Activated naive CD4-positive, alpha-beta T cell treated with anti-CD3 and anti-CD28 coated beads, Interleukin-2, amount 50 U/mL, for 72 hours (primary cell): ENCODE results near the gene MYBBP1A. TPM values are rescaled to one million over a fixed set of nuclear protein-coding genes. Genes with fewer than 3 reads are reported as not detected.

Source experiments
- ATAC-seq, 2 donors: fragments of 150-1000 bp; cut with Tn5 transposase; 2 replicates each; pipeline ENCODE4 v1.10.0; 2021; ENCODE audit warnings: mild to moderate bottlenecking in 2 of 2, moderate library complexity in 2 of 2
- DNase-seq, 2 donors: peaks; one replicate each; pipeline ENCODE4 v3.0.0; 2021 to 2022; ENCODE audit warnings: low spot score in 2 of 2
- H3K27ac Mint-ChIP-seq, 2 donors: one replicate each; pipeline ENCODE4 v1.8.0; 2022; ENCODE audit warnings: mild to moderate bottlenecking in 2 of 2, mixed read lengths in 2 of 2
- H3K36me3 Mint-ChIP-seq, 2 donors: one replicate each; pipeline ENCODE4 v1.8.0; 2022; ENCODE audit warnings: mixed read lengths in 2 of 2
- H3K9me3 Mint-ChIP-seq, 2 donors: one replicate each; pipeline ENCODE4 v1.8.0; 2022; ENCODE audit warnings: mixed read lengths in 2 of 2
- total RNA-seq, 2 donors: library from RNA; stranded (reverse); gene quantifications; one replicate each; pipeline ENCODE4 v1.2.3, GENCODE V29; 2022

Gene MYBBP1A
- total RNA-seq, 2 donors from 2014 or later = 62.3 to 71.3 TPM

DNA sequence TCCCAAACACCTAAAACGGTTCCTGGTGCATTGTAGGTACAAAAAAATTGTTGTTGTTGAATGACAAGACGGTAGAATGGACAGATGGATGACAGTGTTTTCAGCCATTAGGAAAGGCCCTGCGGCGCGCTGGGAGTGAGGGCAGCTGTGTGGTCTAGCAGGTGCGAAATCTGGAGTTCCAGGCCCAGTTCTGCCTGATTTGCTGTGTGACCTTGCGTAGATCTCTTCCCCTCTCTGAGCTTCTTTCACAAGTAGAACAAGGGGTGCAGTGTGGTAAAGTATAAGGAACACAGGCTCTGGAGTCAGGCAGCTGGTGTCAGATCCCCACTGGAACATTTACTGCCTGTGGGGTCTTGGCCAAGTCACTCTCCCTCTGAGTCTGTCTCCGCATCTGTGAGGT, 31.2 kb downstream of the MYBBP1A start:
- no peak for ATAC-seq
- Mint-ChIP-seq H3K27ac (no peak overlapping the region), H3K9me3 (no peaks in the 10 kb centered on the region), H3K36me3 (no peaks in the 10 kb centered on the region)
- no peak for DNase-seq

DNA sequence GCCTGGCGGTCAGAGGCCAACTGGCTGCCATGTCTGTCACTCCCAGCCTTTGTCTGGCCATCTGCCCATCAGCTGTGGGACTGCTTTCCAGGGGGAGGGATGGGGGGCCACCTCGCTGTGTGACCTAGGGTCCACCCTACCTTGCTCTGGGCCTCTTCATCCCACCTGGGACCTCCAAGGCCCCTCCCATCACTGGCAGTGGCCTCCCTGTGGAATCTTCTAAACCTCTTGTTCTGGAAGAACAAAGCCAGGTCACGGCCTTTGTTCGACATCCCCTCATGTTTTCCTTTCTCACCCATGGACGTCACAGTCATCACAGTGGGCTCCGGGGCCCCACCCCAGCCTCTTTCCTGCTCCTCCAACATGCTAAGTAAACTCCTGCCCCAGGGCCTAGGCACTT, 32.5 kb downstream of the MYBBP1A start:
- Mint-ChIP-seq H3K36me3 (no peaks in the 10 kb centered on the region), H3K27ac (no peak overlapping the region), H3K9me3 (no peaks in the 10 kb centered on the region)
- no peak for ATAC-seq
- no peak for DNase-seq

DNA sequence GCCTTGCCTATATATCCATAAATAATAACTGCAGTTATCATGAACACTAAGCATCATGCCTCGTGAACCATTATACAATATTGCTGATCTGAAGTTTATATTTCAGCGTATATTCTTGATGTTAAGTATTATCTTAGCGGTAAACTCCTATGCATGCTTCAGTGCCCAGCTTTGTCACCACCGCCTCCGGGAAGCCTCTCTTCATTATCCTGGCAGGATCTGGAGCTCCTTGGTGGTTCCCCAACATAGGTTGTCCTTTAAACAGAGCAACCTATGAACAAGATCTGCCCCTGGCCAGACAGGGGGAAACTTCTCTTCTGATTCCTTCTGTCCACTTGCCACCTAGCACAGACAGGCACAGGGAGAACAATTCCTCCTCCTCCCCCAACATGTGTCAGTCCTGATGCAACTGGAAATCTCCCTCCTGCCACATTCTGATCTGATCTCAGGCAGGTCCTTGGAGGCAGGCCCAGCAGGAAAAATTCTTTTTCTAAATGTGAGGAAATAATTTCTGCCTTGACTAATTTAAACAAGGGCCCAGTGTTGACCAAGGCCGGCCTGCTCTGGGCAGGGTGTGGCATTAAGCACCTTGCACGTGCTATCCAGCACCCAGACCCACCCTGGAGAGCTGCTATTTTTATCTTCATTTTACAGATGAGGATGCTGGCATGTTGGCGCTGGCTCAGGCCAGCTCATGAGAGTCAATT, 34.1 kb downstream of the MYBBP1A start:
- H3K27ac Mint-ChIP-seq = peak overlapping the region in 1 of 2 donors; percentile 65

DNA sequence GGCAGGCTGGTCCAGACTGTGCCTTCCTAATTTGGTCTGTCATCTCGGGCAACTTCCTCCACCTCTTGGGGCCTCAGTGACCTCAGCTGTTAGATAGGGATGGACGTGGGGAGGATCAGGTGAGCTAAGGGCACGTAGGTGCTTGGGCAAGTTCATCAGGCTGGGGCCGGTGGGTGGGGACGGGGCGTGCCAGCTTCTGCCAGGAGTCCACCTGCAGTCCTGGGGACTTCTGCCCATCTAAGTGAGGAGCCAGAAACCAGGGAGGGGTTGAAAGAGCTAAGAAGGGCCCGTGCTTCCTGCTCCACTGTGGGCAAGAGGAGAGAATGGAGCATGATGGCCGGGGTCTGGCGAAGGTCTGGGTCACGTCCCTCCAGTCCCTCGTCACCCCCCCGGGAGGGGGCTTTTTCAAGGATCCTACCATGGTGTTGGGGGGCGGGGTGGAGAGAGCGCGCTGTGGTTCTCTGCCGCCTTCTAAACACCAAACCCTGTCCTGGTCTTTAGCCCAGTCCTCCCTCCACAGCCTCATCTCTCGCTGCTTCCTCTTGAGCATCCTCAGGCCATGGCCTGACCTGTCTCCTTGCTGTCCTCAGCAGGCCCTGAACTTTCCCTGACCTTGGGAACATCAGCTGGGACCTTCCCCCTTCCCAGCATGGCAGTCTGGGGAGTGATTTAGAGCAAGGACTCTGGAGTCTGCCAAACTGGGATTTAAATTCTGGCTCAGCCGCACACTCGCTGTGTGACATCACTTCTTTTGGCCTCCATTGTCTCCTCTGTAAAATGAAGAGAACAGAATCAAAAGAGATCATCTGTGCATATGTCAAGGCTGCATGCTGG, 34.9 kb downstream of the MYBBP1A start:
- H3K9me3 Mint-ChIP-seq = no peaks in the 10 kb centered on the region
- H3K27ac Mint-ChIP-seq = peak overlapping the region in 1 of 2 donors; percentile 50
- no peaks in the 10 kb centered on the region for H3K36me3 Mint-ChIP-seq
- ATAC-seq (no peak), DNase-seq (no peak)

More for the DNA sequence above, 34.1 kb downstream of the MYBBP1A start:
- H3K36me3 Mint-ChIP-seq = no peaks in the 10 kb centered on the region
- DNase-seq = no peak
- H3K9me3 Mint-ChIP-seq = no peaks in the 10 kb centered on the region
- ATAC-seq = no peak

DNA sequence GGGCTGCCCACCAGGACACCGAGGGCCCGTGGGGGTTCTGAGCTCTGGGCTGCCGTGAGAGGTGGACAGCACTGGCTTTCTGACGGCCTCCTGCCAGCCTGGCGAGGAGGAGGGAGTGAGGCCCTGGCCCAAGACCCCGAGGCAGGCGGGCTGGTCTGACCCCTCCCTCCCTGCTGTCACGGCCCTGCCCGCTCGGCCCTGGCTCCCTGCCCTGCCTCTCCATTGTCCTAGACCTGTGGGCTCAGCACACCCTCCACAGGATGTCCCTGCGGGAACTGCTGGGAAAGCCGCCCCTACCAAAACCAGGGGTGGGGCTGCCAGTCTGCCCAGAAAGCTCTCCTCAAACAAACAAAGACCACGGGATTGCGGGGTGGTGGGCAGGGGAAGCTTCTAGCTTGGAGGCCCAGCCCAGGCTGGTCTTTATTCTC, 35.8 kb downstream of the MYBBP1A start:
- no peak for ATAC-seq
- H3K27ac Mint-ChIP-seq = no peak overlapping the region
- no peaks in the 10 kb centered on the region for H3K9me3 Mint-ChIP-seq
- H3K36me3 Mint-ChIP-seq = no peaks in the 10 kb centered on the region
- no peak for DNase-seq

DNA sequence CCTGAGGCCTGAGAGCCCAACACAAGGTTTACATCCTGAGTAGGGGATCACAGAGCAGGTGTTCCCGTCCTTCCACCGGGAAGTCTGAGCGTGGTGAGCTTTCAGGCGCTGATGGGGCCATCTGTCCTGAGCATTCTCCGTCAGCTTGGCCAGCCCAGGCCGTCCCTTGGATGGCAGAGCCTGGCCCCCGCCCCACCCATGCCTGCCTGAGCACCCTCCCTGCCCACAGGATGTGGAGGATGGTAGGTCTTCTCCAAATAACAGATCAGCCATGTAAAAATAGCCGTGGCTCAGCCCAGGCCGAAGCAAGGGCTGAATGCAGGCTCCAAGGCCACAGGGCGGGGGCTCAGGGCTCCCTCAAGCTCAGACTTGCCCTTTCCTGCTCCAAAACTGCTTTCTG, 36.3 kb downstream of the MYBBP1A start:
- ATAC-seq (no peak), DNase-seq (no peak)
- no peaks in the 10 kb centered on the region for H3K36me3 Mint-ChIP-seq

DNA sequence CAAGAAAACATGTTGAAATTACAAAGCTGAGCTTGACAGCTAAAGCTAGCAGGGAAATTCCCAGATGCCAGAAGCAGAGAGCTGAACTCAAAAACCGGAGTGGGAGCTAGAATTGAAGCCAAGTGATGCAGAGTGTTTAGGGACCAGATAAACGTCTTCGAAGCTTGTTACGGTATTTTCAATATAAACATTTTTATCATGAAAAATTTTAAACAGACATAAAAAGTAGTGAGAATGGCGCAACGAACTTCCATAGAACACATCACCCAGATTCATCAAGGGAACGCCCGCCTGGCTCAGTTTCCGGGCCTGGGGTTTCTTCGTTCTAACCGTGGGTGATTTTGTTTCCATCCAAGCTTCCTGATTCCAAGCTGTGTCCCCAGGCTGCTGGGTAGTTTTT, 38.4 kb downstream of the MYBBP1A start:
- Mint-ChIP-seq H3K27ac (no peak overlapping the region), H3K36me3 (no peaks in the 10 kb centered on the region), H3K9me3 (no peaks in the 10 kb centered on the region)
- ATAC-seq (no peak), DNase-seq (no peak)

More for the DNA sequence above, 36.3 kb downstream of the MYBBP1A start:
- Mint-ChIP-seq H3K27ac (no peak overlapping the region), H3K9me3 (no peaks in the 10 kb centered on the region)

DNA sequence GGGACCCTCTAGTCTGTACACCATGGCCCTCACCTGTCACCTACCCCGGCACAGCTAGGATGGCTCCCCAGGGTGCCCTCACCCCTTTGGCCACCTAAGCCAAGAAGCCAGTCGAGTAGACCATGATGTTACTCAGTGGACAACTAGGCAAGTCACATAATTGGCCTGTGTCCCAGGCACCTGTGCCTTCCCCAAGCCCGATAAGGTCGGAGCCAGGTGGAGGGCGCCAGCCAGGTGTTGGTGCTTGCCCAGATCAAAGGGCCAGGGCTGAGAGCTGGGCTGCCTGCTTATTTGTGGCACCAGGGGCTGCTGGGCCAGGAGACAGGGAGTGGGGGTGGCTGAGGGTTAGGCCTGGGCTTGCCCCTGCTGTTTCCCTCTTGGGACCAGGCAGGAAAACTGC, 39.7 kb downstream of the MYBBP1A start:
- no peak for DNase-seq
- Mint-ChIP-seq H3K27ac (no peak overlapping the region), H3K36me3 (no peaks in the 10 kb centered on the region), H3K9me3 (no peaks in the 10 kb centered on the region)
- no peak for ATAC-seq

DNA sequence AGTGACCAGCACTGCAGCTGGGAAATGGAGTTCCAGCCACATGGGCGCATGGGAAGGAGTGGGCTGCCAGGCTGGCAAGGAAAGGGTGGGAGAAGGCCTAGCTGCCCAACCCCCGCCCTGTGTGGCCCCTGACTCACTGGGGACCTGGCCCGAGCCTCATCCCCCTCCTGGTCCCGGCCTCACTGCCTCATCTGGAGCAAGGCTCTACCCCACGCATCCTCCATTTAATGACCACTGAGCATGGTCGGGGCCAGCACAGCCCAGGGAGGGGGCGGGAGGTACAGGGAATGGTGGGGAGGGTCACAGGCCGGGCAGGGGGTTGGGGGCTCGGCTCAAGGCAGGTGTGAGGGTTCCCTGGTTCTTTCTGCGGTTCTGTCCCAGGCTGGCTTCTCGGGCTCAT, 40.4 kb downstream of the MYBBP1A start:
- Mint-ChIP-seq H3K9me3 (no peaks in the 10 kb centered on the region), H3K36me3 (no peaks in the 10 kb centered on the region), H3K27ac (no peak overlapping the region)
- DNase-seq (no peak), ATAC-seq (no peak)

DNA sequence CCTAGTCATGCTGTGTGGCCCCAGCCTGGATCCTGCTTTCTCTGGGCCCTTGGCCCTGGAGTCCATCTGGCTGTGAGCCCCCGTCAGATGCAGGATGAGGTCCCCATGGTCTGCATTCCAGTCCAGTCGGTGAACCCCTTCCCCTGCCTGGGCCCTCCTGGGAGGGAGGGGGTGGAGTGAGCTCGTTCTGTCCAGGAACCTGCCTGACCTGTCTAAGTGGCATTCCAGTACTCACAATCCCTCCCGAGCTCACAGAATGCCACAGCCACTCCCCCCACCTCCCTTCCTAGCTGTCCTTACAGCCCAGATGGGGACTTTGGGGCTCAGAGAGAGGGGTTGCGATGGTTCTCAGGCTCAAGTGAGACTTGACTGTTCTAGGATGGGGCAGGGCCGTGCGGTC, 41.0 kb downstream of the MYBBP1A start:
- DNase-seq (no peak), ATAC-seq (no peak)
- H3K27ac Mint-ChIP-seq = no peak overlapping the region
- H3K36me3 Mint-ChIP-seq = no peaks in the 10 kb centered on the region
- no peaks in the 10 kb centered on the region for H3K9me3 Mint-ChIP-seq

DNA sequence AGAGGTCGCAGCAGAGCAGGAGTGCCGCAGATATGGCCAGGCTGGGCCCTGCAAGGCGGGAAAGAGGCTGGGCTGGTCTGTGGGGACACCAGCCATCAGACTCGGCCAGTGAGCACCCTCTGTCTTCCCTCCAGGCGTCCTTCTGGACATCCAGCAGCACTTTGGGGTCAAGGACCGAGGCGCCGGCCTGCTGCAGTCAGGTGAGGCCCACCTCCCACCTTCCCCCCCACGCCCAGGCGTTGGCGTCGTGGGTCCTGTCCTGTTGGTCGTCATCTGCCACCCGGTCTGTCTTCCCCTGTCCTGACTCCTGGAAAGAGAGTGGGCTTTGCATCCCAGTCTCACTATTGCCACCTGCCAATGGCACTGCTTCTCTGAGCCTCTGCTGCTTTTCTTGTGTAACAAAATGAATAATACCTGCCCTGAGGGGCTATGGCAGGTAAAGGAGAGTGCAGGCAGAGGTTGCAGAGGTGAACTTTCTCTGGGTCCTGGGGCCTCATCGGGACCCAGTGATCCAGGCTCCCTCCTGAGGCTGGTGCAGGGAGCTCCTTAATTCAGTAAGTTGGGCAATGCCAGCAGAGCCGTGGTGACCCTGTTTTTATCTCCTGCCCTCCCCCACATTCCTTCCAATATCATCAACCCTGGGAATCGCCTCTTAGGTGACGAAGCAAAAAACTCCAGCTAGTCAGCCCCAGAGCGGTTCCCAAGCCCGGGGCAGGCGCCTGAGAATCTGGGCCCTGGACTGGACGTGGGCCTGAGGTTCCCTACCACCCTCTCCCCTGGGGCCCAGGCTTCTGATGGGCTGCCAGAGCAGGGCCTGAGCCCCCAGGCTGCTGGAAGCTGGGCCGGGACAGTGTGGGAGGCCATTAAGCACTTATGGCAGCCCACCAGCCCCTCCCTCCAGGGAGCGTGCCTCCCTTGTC, 41.8 kb downstream of the MYBBP1A start:
- Mint-ChIP-seq H3K36me3 (no peaks in the 10 kb centered on the region), H3K27ac (no peak overlapping the region), H3K9me3 (no peaks in the 10 kb centered on the region)
- DNase-seq (no peak), ATAC-seq (no peak)

DNA sequence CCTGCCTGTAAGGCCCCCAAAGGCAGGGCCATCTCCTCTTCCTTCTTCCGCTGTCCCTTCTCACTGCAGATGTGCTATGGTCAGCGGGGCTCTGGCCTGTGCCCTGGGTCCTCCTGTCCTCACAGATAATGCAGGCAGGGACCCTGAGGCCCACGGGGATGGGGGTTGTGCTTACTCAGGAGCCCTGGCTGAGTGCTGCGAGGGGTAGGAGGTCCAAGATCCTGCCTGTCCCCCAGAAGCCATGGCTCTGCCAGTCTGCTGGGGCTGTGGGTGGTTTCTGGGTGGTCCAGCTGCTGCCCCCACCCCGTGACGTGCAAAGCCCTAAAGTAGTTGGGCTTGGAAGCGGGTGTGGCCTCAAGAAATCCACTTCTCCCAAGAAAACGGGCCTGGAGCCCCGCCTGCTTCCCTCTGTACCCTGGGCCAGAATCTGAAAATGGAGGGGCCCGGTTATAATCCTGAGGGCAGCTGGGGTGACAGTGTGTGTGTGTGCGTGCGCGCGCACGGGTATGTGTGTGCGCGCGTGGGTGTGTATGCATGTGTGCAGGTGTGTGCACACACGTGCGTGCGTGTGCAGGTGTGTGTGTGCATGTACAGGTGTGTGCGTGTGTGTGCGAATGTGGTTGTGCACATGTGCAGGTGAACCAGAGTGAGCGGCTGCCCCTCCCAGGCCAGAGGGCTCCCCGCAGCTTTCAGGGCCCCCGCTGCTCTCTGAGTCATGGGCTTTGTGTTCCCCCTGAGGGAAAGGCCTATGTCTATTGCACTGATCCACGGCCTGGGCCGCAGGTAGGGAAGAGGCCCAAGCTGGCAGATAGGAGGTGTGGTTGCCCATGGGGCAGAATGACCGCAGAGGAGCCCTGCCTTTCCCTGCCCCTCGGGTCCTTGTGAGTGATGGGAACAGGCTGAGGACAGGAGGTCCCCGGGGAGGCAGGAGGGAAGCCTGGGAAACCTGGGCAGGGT, 42.8 kb downstream of the MYBBP1A start:
- Mint-ChIP-seq H3K36me3 (no peaks in the 10 kb centered on the region), H3K9me3 (no peaks in the 10 kb centered on the region), H3K27ac (peak overlapping the region in 1 of 2 donors; percentile 55)
- ATAC-seq = no peak
- DNase-seq = no peak

DNA sequence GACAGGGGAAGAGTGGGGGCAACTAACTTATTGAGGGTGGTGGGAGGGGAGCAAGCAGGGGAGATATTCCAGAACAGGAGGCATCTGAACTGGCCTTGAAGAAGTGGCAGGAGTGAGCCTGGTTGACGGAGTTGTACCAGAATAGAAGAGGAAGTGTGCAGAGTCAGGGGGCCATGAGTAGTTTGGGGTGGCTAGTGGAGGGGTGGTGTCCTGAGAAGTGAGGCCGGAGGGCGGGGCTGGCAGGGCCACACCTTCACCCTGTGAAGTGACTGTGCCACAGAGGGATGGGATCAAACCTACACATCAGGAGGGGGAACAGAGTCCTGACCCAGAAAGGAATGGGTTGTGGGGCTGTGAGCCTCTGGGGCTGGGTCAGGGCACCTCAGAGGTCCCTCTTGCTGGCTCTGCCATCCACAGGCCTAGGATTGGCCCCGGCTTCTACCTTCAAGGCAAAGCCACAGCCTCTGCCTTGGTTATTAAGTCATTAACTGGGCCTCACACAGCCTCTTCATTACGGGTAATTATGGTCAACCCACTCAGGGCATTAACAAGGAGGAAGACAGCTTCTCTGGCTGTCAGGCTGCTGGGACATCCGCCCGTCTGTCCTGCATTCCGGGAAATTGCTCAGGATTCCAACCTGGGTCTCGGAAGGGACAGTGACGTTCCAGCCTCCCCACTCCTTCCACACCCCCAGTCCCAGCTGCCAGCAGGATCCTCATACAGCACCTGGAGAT, 43.8 kb downstream of the MYBBP1A start:
- Mint-ChIP-seq H3K9me3 (no peaks in the 10 kb centered on the region), H3K27ac (no peak overlapping the region), H3K36me3 (no peaks in the 10 kb centered on the region)
- DNase-seq (no peak), ATAC-seq (no peak)

DNA sequence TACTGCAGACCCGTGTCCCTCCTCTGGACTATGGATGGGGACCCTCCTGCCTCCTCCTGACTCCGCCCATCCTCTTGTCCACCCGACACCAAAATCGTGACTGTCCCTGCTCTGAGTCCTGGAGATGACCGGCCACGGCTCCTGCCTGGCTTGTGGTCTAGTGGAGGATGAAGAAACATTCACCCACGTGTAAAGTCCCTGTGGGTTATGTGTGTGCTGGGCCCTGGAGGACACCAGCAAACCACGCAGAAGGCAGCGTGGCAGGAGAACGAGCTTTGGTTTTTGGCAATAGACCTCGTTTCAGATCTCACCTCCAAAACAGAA, 44.6 kb downstream of the MYBBP1A start:
- no peak for ATAC-seq
- no peak overlapping the region for H3K27ac Mint-ChIP-seq
- DNase-seq = no peak
- H3K36me3 Mint-ChIP-seq = no peaks in the 10 kb centered on the region
- no peaks in the 10 kb centered on the region for H3K9me3 Mint-ChIP-seq

DNA sequence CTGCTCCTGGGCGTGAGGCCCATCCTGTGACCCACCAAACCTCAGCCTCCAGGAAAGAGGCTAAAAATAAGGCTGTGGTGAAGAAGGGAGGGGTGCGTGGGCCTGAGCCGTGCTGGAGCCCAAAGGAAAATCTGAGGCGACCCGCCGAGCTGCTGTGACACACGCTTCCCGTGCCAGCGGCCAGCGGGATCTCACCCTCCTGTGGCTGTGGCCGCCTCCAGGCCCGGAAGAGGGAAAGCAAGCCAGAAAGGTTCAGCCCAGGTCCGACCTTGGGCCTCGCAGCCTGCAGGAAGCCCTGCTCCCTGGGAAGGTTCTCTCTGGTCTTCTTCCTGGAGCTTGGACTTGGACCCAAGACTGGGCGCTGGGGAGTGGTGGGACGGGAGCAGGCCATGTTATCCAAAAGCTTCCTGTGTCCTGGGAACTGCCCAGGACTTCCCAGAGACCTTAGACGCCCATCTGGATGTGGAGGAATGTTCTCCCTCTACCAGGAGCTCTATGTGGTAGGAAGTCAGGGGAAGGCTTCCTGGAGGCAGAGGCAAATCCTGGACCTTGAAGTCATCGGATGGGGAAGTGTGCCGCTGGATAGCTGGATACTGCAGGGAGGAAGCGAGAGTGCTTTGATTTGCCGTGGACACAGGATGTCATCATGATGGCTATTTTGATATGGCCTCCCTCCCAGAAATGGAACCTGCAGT, 45.1 kb downstream of the MYBBP1A start:
- ATAC-seq = peak in 1 of 2 donors; percentile 33

More for the DNA sequence above, 45.1 kb downstream of the MYBBP1A start:
- no peak for DNase-seq
- no peaks in the 10 kb centered on the region for H3K36me3 Mint-ChIP-seq
- peak overlapping the region in 1 of 2 donors; percentile 39 for H3K27ac Mint-ChIP-seq
- no peaks in the 10 kb centered on the region for H3K9me3 Mint-ChIP-seq
